ENCODE data around the gene PGAP1.

DNA sequence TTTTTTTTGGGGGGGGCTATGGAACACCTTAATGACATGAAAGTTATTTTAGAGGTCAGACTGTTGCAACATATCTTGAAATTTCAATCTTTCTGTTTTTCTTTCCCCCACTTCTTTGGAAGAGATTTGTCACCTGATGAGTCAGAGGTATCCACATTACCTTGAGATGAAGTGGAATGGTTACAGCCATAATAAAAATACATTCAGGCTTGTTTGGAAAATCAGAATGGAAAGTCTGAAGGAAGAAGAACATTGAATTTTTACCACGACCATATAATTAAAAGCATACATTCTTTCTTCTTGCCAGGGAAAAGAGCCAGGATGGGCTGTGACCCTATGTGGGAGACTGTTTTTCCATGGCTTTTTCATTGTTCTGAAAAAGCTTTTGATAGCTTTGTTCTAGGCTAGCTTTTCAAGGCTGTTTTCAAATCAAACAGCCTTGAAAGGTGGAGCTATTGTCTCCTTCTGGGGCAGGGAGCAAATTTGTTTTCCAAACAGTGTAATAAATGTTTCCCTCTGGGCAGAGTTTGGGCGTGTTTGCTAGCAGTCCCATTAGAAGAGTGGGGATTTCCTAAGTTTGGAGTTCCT is 124.7 kb downstream of the PGAP1 start:
- TF ChIP-seq, protein P1, sequence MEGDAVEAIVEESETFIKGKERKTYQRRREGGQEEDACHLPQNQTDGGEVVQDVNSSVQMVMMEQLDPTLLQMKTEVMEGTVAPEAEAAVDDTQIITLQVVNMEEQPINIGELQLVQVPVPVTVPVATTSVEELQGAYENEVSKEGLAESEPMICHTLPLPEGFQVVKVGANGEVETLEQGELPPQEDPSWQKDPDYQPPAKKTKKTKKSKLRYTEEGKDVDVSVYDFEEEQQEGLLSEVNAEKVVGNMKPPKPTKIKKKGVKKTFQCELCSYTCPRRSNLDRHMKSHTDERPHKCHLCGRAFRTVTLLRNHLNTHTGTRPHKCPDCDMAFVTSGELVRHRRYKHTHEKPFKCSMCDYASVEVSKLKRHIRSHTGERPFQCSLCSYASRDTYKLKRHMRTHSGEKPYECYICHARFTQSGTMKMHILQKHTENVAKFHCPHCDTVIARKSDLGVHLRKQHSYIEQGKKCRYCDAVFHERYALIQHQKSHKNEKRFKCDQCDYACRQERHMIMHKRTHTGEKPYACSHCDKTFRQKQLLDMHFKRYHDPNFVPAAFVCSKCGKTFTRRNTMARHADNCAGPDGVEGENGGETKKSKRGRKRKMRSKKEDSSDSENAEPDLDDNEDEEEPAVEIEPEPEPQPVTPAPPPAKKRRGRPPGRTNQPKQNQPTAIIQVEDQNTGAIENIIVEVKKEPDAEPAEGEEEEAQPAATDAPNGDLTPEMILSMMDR (IDR thresholded peaks at IDR 0.05) = no peak
- TF ChIP-seq POLR2AphosphoS5 (IDR thresholded peaks at IDR 0.05) (no peak), POLR2A (IDR thresholded peaks at IDR 0.05) (no peak), EP300 (IDR thresholded peaks at IDR 0.05) (no peak)
